Uterus (tissue), 2 donors: Measurements from ENCODE around the gene CAB39L.

Experiments
- CTCF ChIP-seq, 4 experiments: fragments of 200-600 bp in 2 of 4; fragments of 450-650 bp in 2 of 4; sonication (generic) in 2 of 4; IDR thresholded peaks; one replicate each; pipeline ENCODE4 v1.5.1; 2016 to 2019; ENCODE audit warnings: antibody characterized with exemption in 4 of 4, mild to moderate bottlenecking in 2 of 4, moderate library complexity in 1 of 4
- POLR2A ChIP-seq, 2 donors: fragments of 450-650 bp; IDR thresholded peaks; one replicate each; pipeline ENCODE4 v1.6.1; 2016; ENCODE audit warnings: antibody characterized with exemption in 2 of 2, mild to moderate bottlenecking in 1 of 2, moderate library complexity in 1 of 2

GRCh38 chr13:49340161-49340560 is 103.7 kb downstream of the CAB39L start:
- TF ChIP-seq POLR2A (IDR thresholded peaks at IDR 0.05) (no peak), CTCF (IDR thresholded peaks at IDR 0.05) (no peak)
